AG04450 (cell line): ENCODE data around the gene SDC4. TPM values are rescaled to one million over a fixed set of nuclear protein-coding genes. Genes with fewer than 3 reads are reported as not detected.
A peak's percentile ranks its signal among the peaks of the same experiment; 100 is the strongest.

ENCODE experiments used
- CTCF ChIA-PET: fragments of 300-600, 350-600 bp; formaldehyde crosslinking; extraction: SDS; loops from one replicate; lab custom pipeline; 2022; ENCODE audit warnings: antibody characterized with exemption, inconsistent platforms; lab: Charles Lee
- POLR2A ChIA-PET: fragments of 350-600 bp; formaldehyde crosslinking; extraction: SDS; loops from one replicate; lab custom pipeline; 2021; ENCODE audit warnings: antibody characterized with exemption, inconsistent platforms; lab: Yijun Ruan, JAX
- DNase-seq: peaks from one replicate; pipeline ENCODE4 v3.0.0-alpha.2; 2011; ENCODE audit warnings: low read depth, low spot score
- H3K27ac ChIP-seq: one replicate; pipeline ENCODE4 v1.5.1; 2012; ENCODE audit warnings: low read depth, low read length, control low read depth
- H3K27me3 ChIP-seq: one replicate; pipeline ENCODE4 v1.6.0; 2012; ENCODE audit warnings: low read length; ENCODE audit not compliant: control insufficient read depth, insufficient read depth
- H3K4me3 ChIP-seq: 2 replicates; pipeline ENCODE4 v1.5.1; 2011; ENCODE audit warnings: mild to moderate bottlenecking, low read depth, low read length, control low read depth
- H3K9me3 ChIP-seq: 2 replicates; pipeline ENCODE4 v1.5.1; 2012; ENCODE audit warnings: low read length; ENCODE audit not compliant: control insufficient read depth, insufficient read depth
- polyA plus RNA-seq: library from polyadenylated mRNA; depleted of rRNA; stranded (reverse); fragments of >200 nt; gene quantifications from 2 replicates; pipeline ENCODE4 v1.2.3, GENCODE V29; 2011
- TF ChIP-seq, protein P1 (sequence below): IDR thresholded peaks from 2 replicates; pipeline ENCODE4 v1.5.1; 2011; ENCODE audit warnings: low read depth, low read length, control low read depth, inconsistent platforms

Gene SDC4
- polyA plus RNA-seq, 1 experiment, result 177 TPM

DNA sequence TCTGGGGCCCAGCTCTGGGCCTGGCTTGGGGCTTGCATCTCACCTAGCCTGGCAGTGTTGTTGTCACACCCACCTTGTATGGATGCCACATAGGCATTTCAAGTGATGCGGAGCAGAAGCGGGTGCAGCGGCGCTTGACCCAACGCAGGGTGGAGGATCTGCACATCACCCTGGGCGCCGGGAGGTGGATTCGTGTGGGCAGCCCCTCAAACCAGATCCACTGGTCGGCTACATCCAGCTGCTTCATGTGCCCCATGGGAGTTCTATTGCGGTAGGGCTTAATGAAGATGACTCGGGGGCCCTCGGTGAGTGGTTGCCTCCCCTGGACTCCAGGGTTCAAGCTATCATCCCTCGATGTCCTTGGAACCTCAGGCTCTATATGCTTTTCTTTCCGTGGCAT lies 26.7 kb upstream of the SDC4 start:
- H3K27ac ChIP-seq, result no peak overlapping the region
- ChIA-PET POLR2A (no interaction called here), CTCF (interaction anchor here (1.3 to 9.9 kb wide), 6 partner anchors 12 to 396 kb away, joined by 5 to 194 read pairs (median 22); partner anchors contain the start of gene SYS1)
- no peaks in the 10 kb centered on the region for H3K27me3 ChIP-seq
- H3K4me3 ChIP-seq, result no peak overlapping the region
- TF ChIP-seq, protein P1, sequence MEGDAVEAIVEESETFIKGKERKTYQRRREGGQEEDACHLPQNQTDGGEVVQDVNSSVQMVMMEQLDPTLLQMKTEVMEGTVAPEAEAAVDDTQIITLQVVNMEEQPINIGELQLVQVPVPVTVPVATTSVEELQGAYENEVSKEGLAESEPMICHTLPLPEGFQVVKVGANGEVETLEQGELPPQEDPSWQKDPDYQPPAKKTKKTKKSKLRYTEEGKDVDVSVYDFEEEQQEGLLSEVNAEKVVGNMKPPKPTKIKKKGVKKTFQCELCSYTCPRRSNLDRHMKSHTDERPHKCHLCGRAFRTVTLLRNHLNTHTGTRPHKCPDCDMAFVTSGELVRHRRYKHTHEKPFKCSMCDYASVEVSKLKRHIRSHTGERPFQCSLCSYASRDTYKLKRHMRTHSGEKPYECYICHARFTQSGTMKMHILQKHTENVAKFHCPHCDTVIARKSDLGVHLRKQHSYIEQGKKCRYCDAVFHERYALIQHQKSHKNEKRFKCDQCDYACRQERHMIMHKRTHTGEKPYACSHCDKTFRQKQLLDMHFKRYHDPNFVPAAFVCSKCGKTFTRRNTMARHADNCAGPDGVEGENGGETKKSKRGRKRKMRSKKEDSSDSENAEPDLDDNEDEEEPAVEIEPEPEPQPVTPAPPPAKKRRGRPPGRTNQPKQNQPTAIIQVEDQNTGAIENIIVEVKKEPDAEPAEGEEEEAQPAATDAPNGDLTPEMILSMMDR, result no peak
- H3K9me3 ChIP-seq, result no peaks in the 10 kb centered on the region
- no peak for DNase-seq

DNA sequence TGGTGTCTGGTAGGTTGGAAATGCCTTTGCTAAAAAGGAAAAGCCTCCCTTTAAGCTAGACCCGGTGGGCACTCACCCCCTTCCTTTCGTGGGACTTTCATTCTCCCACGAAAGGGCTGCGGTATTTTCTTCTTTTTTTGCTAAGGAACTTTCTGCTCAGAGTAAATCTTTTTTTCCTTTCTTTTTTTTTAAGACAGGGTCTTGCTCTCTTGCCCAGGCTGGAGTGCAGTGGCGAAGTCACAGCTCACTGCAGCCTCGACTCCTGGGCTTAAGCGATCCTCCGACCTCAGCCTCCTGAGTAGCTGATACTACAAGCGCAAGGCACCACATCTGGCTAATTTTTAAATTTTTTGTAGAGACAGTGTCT lies 25.9 kb upstream of the SDC4 start:
- Histone ChIP-seq H3K27me3 (no peaks in the 10 kb centered on the region), H3K4me3 (peak overlapping the region; percentile 52), H3K27ac (no peak overlapping the region), H3K9me3 (no peaks in the 10 kb centered on the region)
- TF ChIP-seq, protein P1, result no peak
- DNase-seq, result no peak
- CTCF ChIA-PET, result interaction anchor here (0.6 to 9.9 kb wide), 37 partner anchors 8 to 595 kb away, joined by 3 to 194 read pairs (median 6); partner anchors contain the start of genes DBNDD2, PIGT, SDC4 and SYS1
- POLR2A ChIA-PET, result interaction anchor here (0.6 to 1.3 kb wide), 4 partner anchors 11 to 30 kb away, joined by 3 to 8 read pairs (median 4); partner anchors contain the start of gene SYS1

GRCh38 chr20:45373353-45374100 lies 25.3 kb upstream of the SDC4 start:
- POLR2A ChIA-PET, result interaction anchor here (0.5 to 1.3 kb wide), 6 partner anchors 10 to 1929 kb away, joined by 3 to 8 read pairs (median 4); partner anchors contain the start of gene SYS1
- Histone ChIP-seq H3K27me3 (no peaks in the 10 kb centered on the region), H3K9me3 (no peaks in the 10 kb centered on the region), H3K27ac (no peak overlapping the region), H3K4me3 (peak overlapping the region; percentile 52)
- TF ChIP-seq, protein P1, result peak; percentile 88
- CTCF ChIA-PET, result interaction anchor here (0.5 to 9.9 kb wide), 42 partner anchors 9 to 1342 kb away, joined by 3 to 194 read pairs (median 6); partner anchors contain the start of genes DBNDD2, PIGT, SDC4 and SYS1
- DNase-seq, result no peak

DNA sequence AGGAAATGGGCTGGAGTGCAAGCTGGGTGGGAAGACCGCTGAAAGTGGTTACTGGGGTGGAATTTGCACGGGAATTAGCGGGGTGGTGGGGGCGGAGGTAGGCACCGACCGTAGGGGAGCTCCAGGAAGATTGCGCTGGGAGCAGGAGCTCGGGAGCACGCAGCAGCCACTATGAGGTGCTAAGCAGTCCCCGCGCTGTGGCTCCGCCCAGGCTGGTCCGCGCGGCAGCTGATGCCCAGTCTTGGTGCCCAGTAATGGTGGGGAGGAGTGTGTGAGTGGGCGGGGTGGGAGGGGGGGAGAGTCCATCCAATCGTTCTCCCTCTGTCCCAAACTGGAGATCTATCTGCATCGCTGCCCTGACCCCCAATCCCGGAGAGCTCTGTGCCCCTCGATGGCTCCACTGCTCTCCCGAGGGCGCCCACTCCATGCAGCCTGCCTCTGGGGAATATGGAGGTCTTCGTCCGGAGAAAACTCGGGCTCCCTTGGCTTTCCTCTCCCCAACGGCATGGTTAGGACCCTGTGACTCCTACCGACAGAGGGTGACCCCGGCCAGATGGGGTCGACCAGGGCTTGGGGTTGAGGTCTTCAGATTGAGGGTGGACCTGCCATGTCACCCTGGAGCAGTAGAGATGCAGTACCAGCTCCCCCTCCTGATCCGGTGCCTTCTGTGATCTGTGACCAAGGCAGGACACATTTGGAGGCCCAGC lies 24.6 kb upstream of the SDC4 start:
- DNase-seq, result no peak
- H3K4me3 ChIP-seq, result no peak overlapping the region; the same call in 1 of the 2 replicates
- ChIA-PET CTCF (interaction anchor here (0.6 to 9.9 kb wide), 20 partner anchors 9 to 1343 kb away, joined by 3 to 194 read pairs (median 15); partner anchors contain the start of genes PIGT and SYS1), POLR2A (interaction anchor here (0.9 to 1.1 kb wide), 2 partner anchors 26 to 64 kb away, joined by 3 to 4 read pairs; no protein-coding TSS in a partner anchor)
- TF ChIP-seq, protein P1, result no peak
- H3K27ac ChIP-seq, result no peak overlapping the region
- no peaks in the 10 kb centered on the region for H3K27me3 ChIP-seq
- no peaks in the 10 kb centered on the region for H3K9me3 ChIP-seq
